Measurements from ENCODE around the gene GALK2. TPM values are rescaled to one million over a fixed set of nuclear protein-coding genes. Genes with fewer than 3 reads are reported as not detected.

The GALK2 gene
- total and polyA plus RNA-seq, 2 experiments from 2014 or later, result 11.5 to 23.0 TPM

DNA sequence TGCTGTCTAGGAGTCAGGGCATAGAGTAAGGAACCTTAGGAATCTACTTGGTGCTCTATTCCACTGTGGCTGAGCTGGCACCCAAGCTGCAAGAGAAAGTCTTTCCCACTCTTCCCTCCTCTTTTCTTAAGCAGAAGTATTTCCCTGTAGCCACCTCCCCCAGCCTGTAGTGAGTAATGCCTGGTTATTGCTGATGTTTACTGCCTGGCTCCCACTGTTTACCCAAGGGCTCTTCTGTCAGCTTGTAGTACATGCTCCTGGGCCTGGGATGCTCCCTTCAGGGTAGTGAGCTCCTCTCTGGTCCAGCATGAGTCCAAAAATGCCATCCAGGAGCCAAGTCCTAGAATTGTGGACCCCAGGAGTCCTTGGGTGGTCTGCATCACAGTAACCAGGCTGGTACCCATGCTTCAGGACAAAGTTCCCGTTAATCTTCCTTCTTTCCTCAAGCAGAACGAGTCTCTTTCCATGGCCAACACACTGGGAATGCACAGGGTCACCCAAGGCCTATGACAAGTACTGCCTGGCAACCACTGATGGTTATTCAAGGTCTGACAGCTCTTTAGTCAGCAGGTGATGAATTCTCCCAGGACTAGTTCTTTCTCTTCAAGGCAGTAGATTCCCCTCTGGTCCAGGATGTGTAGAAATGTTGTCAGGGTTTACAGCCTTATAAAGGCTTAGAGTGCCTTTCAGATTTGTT lies 17.6 kb downstream of the GALK2 start (continued):
- no peak for TF ChIP-seq NANOG (IDR thresholded peaks at IDR 0.05; ENCODE audit: borderline replicate concordance)

GRCh38 chr15:49188933-49189332 lies 18.9 kb downstream of the GALK2 start:
- 0 out of 2 replicates have a peak, but pooled peaks cover 3% of the 10 kb centered on the region for H3K79me2 ChIP-seq (replicated peaks; ENCODE audit: insufficient read depth)
- ATAC-seq (no peak), DNase-seq (ENCODE audit: low spot score) (no peak)
- H3K27me3 Mint-ChIP-seq (ENCODE audit: insufficient read depth, low read depth, poor library complexity), result peaks cover 2% of the 10 kb centered on the region
- H2AFZ ChIP-seq, result no peak overlapping the region
- H3K4me1 ChIP-seq (ENCODE audit: insufficient read depth), result peaks cover 32% of the 10 kb centered on the region
- no peak overlapping the region for H3K4me3 ChIP-seq
- H3K4me3 Mint-ChIP-seq, result no peak overlapping the region
- H3K27ac ChIP-seq (ENCODE audit: low read depth), result no peak overlapping the region
- H3F3A ChIP-seq (replicated peaks; ENCODE audit: low read depth), result no peaks in the 10 kb centered on the region
- no peaks in the 10 kb centered on the region for H3K9me3 Mint-ChIP-seq
- no peaks in the 10 kb centered on the region for H4K20me1 ChIP-seq (replicated peaks; ENCODE audit: insufficient read depth)
- no peaks in the 10 kb centered on the region for H3K36me3 ChIP-seq (ENCODE audit: insufficient read depth)
- peak overlapping the region; percentile 61 for H3K4me2 ChIP-seq
- peaks cover 3% of the 10 kb centered on the region; the same call in 1 of the 2 replicates for H3K9me2 ChIP-seq (ENCODE audit: insufficient read depth)
- H3K27me3 ChIP-seq (ENCODE audit: insufficient read depth), result no peaks in the 10 kb centered on the region
- peaks cover 26% of the 10 kb centered on the region for H3K4me1 Mint-ChIP-seq
- no peaks in the 10 kb centered on the region; the same call in 2 of the 3 replicates for H3K36me3 Mint-ChIP-seq (ENCODE audit: low read depth)
- H3K27ac Mint-ChIP-seq, result no peak overlapping the region
- TF ChIP-seq ZNF462 (CRISPR knock-in tag; IDR thresholded peaks at IDR 0.05) (no peak), EZH2 (IDR thresholded peaks at IDR 0.05; ENCODE audit: low read depth, unreplicated experiment) (no peak), ETS1 (IDR thresholded peaks at IDR 0.05) (no peak), POLR2AphosphoS5 (IDR thresholded peaks at IDR 0.05; ENCODE audit: low read depth) (no peak), CTCF (conservative IDR thresholded peaks at IDR 0.05; ENCODE audit: low read depth in 2 of 2) (no peak), ZNF114 (CRISPR knock-in tag; IDR thresholded peaks at IDR 0.05) (no peak), STAT1 (IDR thresholded peaks at IDR 0.05; ENCODE audit: unreplicated experiment) (no peak), ZNF331 (CRISPR knock-in tag; IDR thresholded peaks at IDR 0.05; ENCODE audit: low read depth) (no peak), CREB1 (CRISPR knock-in tag; IDR thresholded peaks at IDR 0.05; ENCODE audit: low read depth) (no peak), JUNB (IDR thresholded peaks at IDR 0.05; ENCODE audit: unreplicated experiment) (no peak), EZH2phosphoT487 (IDR thresholded peaks at IDR 0.05; ENCODE audit: unreplicated experiment) (no peak), NANOG (IDR thresholded peaks at IDR 0.05; ENCODE audit: borderline replicate concordance) (no peak)
